Amniotic epithelial cell (primary cell): ENCODE results near the gene RNLS.

Source experiments
- DNase-seq: peaks from one replicate; pipeline ENCODE4 v3.0.0-alpha.2; 2010; ENCODE audit warnings: low read depth

RNLS gene

DNA sequence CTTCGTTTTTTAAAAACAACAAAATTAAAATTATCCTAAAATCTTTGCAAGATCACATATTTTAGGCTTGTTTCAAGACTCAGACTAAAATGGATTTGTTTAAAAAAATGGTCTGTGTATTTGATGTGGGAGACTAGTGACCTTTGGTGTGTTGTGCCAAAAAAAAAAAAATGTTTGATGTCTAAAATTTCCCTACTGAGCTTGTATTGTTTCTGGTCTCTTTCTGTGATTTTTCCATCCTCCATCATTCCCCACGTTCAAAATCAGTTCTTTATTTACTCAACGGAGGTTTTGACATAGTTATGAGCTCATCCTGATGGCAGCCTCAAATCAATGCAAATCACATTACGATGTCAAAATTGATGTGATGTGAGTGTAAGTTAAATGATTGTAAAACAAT is 326.2 kb downstream of the RNLS start:
- no peak for DNase-seq

GRCh38 chr10:88256013-88256680 is 327.0 kb downstream of the RNLS start:
- no peak for DNase-seq

DNA sequence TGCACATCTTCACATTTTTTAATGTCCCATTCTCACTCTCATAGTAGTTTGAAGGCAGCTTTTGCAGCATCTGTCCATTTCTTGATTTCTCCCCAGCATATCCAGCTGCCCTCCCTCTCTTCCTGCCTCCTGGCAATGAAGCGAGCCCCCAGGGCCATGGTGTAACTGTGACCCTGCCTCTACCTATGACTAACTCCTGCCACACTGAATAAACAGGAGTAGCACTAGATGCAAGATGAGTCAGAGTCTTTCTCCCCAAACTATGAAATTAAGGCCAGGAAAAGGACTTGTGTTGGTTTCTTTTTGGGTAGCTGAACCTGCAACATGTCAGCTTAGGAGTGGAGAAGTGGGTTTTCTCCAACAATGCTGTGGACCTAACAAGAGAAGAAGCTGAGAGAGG is 329.0 kb downstream of the RNLS start:
- DNase-seq: peak; percentile 66

DNA sequence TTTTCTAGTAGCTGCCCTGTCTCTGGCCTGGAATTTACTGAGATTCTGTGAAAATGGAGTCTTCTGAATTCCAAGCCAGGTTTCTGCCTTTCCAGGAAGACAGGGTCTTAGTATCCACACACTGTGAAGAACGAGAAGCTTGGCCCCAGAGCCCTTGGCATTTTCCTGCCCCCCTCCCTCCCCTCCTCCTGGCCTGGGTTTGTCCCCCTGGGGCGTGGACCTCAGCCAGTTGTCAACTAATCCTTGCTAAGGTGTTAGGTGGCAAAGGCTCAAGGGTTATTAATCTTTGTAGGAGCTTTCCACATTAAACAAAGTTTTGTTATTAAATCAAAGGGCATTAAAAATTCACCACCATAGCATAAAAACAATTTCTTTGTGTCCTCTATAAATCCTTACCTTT is 329.5 kb downstream of the RNLS start:
- DNase-seq: no peak

- DNase-seq: no peak
These were observed 330.0 kb downstream of the RNLS start for GRCh38 chr10:88253128-88253527.

DNA sequence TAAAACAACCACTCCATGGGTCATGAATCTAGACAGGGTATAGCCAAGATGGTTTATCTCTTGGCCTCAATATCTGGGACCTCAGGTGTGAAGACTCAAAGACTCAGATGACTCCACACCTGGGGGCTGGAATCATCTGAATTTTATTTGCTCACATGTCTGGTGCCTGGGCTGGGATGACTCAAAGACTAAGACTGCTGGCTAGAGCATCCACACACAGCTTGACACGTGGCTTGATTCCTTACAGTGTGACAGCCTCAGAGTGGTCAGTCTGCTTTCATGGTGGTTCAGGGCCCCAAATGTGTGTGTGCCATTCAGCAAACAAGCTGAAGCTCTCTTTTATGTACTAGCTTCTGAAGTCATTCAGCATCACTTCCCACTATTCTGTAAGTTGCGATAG is 333.7 kb downstream of the RNLS start:
- no peak for DNase-seq

GRCh38 chr10:88246675-88247074 is 336.4 kb downstream of the RNLS start:
- DNase-seq: no peak

DNA sequence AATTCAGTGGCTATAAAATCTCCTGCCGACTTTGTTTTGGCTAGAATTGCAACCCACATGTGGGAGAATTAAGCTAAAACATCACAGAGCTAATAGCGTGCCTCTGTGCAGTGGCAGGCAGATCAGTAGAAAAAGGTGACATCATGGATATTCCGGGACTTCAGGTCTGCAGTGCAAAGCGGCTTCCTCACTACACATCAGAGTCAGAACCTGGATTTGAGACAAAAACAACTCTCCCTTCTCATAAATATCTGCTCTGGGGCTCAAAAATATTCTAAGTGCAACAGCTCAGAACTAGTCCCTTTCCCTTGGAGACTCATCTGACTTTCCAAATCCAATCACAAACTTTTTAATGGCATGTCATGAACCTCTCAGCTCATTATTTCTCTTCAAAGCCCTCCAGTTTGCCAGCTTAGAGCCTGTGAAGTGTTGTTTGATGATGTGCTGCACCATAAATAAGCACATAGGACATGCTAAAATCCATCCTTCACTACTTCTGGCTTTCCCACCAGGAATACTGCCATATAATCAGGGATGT is 337.1 kb downstream of the RNLS start:
- DNase-seq: no peak

GRCh38 chr10:88244781-88245625 is 338.1 kb downstream of the RNLS start:
- DNase-seq: no peak

DNA sequence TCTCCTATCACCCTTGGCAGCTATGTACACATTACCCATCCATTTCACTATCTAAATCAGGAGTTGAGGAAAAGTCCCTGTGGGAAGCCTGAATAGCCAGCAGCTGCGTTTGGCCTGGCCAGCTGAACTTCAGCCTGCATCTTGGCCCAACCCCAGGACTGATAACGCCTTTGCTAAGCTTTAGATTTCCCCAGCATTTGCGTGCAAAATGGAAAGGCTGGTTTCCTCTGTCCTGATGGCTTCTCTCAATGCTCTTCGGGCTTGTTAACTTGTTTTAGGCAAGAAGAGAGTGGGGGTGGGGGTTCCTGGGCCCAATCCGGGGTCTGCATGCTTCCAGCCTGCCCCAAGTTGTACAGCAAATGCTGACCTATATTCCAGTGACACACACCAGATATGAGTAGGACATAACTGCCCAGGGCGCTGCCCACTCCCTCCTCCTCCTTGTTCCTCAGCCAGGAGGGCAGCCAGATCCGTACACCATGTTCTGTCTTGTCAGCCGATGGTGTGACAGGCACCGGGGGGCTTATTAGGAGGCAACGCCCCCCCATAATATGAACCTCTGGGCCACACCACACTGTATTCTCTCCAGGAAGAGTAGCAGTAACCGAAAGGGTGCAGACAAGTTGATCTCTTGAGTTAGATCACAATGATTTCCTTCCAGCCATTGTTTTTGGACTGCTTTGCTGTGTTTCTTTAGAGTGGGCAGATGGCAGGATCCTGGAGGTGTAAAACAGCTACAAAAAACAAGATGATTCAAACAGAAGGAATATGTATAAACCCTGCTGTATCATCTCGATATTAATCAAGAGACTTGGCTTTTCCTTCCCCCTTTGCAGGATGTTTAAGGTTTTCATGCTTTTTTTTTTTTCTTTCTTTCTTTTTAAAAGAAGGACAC is 339.0 kb downstream of the RNLS start:
- peak; percentile 85 for DNase-seq

DNA sequence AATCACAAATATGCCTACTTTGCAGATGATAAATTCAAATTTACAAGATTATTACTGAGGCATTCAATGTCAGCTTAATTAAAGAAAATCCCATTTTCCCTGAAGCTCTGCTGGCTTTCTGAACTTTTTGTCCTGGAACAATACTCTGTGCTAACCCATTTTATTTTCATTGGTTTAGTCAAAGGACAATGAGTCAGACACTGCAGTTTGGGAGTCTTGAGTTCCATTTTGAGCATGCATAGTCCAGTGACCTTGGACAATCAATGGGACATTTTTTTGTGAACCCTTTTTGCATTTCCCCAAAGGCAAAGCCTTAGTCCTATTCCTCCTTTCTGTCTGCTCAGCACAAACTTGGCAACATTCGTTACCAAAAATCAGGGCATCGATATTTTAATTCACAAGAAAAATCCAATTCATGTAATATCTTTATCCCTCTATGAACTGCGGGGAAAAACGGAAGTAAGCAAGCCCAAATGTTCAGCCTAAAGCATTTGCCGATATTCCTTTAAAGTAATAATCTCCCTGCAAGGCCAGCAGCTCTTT is 339.8 kb downstream of the RNLS start:
- no peak for DNase-seq

DNA sequence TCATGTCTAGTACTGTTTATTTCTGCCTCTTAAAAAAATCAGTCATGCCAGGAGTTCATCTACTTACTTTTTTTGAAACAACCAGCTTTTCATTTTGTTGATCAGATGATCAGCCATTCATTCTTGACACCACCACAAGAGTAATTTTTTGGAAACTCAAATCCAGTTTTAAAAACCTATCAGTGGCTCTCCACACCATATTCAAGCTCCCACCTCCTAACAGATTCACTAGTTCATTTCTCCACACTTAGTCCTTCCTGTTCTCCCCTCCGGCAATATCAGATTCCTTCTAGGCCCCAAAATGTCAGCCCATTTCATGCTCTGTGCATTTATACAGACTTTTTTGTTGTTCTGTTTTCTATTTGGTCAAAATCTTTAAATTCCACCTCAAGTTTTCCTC is 341.6 kb downstream of the RNLS start:
- no peak for DNase-seq

GRCh38 chr10:88239212-88239611 is 343.9 kb downstream of the RNLS start:
- DNase-seq: no peak

DNA sequence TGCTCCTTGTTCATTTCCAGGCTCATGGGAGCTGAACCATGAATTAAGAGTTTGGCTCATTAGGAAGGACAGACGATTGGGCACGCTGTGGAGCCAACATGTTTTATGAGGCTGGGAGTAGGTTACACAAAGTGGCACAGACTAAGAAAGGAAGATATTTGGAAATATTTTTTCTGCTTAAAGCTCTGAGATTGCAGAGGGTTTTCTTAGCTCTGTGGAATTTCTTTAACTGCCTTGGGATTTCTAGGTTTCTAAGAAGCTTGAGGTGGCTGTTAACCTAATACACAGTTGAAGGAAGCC is 344.6 kb downstream of the RNLS start:
- no peak for DNase-seq

GRCh38 chr10:88237896-88238614 is 345.1 kb downstream of the RNLS start:
- DNase-seq: no peak

GRCh38 chr10:88236121-88236743 is 346.9 kb downstream of the RNLS start:
- DNase-seq: no peak

DNA sequence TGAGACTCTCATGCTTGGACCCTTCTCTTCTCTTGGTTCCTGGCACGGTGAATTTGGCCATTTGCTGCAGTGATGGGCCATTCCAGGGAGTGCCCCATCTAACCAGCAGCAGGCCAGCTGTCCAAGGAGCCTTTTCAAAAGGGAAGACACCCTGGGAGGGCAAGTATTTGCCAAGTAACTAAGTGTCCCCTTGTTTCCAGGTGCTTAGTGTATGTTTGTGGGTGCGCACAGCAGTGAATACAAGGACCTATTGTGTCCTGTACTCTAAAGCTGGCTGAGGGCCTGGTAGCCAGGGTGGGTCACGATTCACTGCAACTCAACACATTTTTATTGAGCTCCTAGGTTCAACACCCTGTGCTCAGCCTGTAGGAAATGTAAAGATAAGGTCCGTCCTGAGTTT is 348.8 kb downstream of the RNLS start:
- no peak for DNase-seq

GRCh38 chr10:88233870-88234269 is 349.2 kb downstream of the RNLS start:
- no peak for DNase-seq

DNA sequence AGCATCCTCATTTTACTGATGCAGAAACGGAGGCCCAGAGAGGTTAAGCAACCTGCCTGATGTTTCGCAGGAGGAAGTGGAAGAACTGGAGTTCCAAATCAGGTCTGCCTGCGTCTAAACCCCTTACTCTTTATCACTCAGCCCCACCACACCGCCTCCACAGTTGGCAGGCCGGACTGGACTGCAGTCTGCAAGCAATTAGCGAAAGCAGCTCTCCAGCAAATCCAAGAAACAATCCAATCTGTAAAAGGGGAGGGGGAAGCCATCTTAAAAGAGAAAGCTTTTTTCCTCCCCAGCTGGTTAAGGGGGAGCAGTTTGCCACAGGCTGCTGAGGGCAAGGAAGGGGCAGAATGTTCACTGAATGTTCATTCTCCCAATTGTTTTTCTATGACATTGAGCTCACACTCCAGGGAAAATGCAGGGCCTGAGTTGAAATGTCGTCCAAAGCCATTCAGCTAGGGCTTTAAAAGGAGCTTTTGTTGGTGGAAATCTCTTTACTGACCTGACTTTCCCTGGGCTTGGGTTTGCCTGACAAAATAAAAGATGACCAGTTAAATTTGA is 350.1 kb downstream of the RNLS start:
- no peak for DNase-seq

DNA sequence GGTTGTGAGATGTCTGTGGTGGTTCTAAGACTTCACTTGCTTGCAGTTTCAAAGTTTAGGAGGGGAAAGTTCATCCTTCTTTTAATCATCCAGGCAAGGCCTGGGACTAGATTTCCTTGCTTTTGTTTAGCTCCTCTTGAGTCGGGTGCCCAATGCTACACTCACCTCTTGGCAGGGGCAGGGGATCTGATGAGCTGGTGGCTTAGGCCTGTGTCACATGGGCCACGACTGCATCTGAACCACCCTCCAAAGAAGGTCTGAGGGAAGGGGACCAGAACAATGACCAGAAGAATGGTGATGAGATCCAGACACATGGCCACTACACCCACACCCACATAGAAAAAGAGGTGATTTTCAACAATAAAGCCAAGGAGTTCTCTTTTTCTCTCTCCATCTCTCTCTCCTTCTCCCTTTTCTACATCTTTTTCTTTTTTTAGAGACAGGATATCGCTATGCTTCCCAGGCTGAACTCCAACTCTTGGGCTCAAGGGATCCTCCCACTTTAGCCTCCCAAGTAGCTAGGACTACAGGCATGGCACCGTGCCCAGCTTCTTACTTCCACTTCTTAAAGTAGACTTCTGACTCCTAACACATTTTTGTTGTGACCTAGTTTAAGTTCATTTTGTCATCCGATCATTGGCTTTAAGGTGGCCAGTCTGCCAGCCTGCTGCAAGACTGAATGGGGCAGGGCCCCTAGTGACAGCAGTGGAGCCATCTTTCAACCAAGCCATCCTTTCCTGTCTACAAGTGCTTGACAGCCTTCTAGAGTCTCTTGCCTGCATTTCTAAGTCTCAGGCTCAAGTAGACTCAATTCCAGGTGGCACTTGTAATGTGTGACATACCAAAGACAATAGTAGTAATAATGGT is 350.9 kb downstream of the RNLS start:
- peak; percentile 56 for DNase-seq
